GM23338 (cell line): ENCODE data around the gene MAP4K4.

Source experiments
- CREB1 ChIP-seq: fragments of 250-450 bp; sonication (Bioruptor Pico); IDR thresholded peaks from 2 replicates; pipeline ENCODE4 v1.5.0; 2020; ENCODE audit warnings: low read depth, mild to moderate bottlenecking, moderate library complexity
- CTCF ChIP-seq, 2 experiments: fragments of 200-600 bp in 1 of 2; sonication (generic) in 1 of 2; conservative IDR thresholded peaks; 2 replicates each; pipeline versions ENCODE4 v1.5.1 to v1.6.1; 2016 to 2017; ENCODE audit warnings: antibody characterized with exemption in 2 of 2, low read depth in 2 of 2, mild to moderate bottlenecking in 2 of 2, moderate library complexity in 1 of 2
- EZH2 ChIP-seq: fragments of 200-600 bp; sonication (generic); IDR thresholded peaks from one replicate; pipeline ENCODE4 v1.8.0; 2017; ENCODE audit warnings: antibody characterized with exemption, mild to moderate bottlenecking, low read depth; ENCODE audit not compliant: unreplicated experiment
- EZH2phosphoT487 ChIP-seq: fragments of 200-600 bp; sonication (generic); IDR thresholded peaks from one replicate; pipeline ENCODE4 v1.8.1; 2018; ENCODE audit warnings: antibody characterized with exemption; ENCODE audit not compliant: unreplicated experiment
- NANOG ChIP-seq: IDR thresholded peaks from 2 replicates; pipeline ENCODE4 v1.6.1; 2016; ENCODE audit warnings: antibody characterized with exemption, borderline replicate concordance
- POLR2AphosphoS5 ChIP-seq: IDR thresholded peaks from 2 replicates; pipeline ENCODE4 v1.6.1; 2016; ENCODE audit warnings: antibody characterized with exemption, low read depth
- REST ChIP-seq: IDR thresholded peaks from one replicate; pipeline ENCODE4 v1.6.1; 2018; ENCODE audit warnings: antibody characterized with exemption; ENCODE audit not compliant: unreplicated experiment
- ZNF114 ChIP-seq: fragments of 250-450 bp; sonication (Bioruptor Pico); IDR thresholded peaks from 2 replicates; pipeline ENCODE4 v1.5.0; 2020; ENCODE audit warnings: mild to moderate bottlenecking, moderate library complexity

- TF ChIP-seq EZH2phosphoT487 (no peak), CTCF (conservative IDR thresholded peaks at IDR 0.05; ENCODE audit: low read depth in 2 of 2) (peak; percentile 51 to 64), NANOG (no peak), POLR2AphosphoS5 (no peak), REST (no peak), EZH2 (no peak), CREB1 (CRISPR knock-in tag) (no peak), ZNF114 (CRISPR knock-in tag) (no peak)
Observed at GRCh38 chr2:101793277-101793969, 95.9 kb downstream of the MAP4K4 start.
